Fibroblast of the conjunctiva (primary cell): ENCODE results near the gene DUSP16.
"Not testable (repeated sequence)": the region's sequence is repeated elsewhere in the genome, so short reads cannot be mapped to it uniquely, and the experiment has no call there.

Experiments used
- DNase-seq: peaks from one replicate; pipeline ENCODE4 v3.0.0-alpha.2; 2010; ENCODE audit warnings: low read depth

Gene DUSP16

GRCh38 chr12:12546314-12546772 lies 16.3 kb downstream of the DUSP16 start:
- no peak for DNase-seq

GRCh38 chr12:12543959-12544358 lies 18.7 kb downstream of the DUSP16 start:
- DNase-seq: no peak

GRCh38 chr12:12542964-12543363 lies 19.7 kb downstream of the DUSP16 start:
- DNase-seq: no peak

- DNase-seq: no peak
These were observed 20.4 kb downstream of the DUSP16 start for GRCh38 chr12:12542286-12542685.

DNA sequence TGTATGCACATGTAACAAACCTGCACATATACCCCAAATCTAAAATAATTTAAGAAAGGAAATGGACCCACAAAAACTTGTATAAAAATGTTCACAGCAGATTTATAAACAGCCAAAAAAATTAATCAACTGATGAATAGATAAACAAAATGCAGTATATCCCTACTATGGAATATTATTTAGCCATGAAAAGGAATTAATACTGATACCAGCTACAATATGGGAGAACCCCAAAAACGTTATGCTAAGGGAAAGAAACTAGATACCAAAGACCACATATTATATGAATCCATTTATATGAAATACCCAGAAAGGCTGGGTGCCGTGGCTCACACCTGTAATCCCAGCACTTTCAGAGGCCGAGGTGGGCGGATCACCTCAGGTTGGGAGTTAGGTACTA lies 20.9 kb downstream of the DUSP16 start:
- no peak for DNase-seq

DNA sequence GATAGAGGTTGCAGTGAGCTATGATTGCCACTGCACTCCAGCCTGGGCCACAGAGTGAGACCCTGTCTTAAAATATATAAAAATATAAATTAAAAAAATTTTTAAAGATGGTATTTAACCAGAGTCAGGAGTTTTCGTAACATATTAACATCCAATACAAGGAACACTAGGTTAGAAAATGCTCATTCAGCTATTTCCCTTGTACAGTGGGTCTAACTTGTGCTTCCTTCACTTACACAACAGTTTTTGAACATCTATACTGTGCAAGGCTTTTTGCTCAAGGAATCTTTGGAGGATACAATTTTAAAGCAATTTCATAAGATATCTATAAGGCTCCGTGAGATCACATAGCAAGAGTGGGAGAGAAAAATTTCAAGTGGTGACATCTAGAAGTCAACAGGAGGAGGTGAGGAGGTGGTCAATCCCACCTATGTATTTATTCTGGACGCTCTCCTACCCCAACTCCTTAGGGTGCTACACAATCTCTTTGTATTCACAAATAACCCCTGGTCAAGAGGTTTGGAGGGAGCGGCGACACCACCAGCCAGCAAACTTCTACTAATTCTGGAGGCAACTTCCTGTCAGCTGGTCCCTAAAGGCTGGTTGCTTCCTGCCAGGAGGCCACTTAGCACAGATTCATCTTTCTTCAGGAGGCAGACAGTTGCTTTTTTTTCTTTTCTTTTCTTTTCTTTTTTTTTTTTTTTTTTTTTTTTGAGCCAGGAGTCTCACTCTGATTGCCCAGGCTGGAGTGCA lies 22.2 kb downstream of the DUSP16 start:
- DNase-seq: no peak

GRCh38 chr12:12539028-12539810 lies 23.4 kb downstream of the DUSP16 start:
- DNase-seq: no peak

- DNase-seq: no peak
These were observed 24.1 kb downstream of the DUSP16 start for GRCh38 chr12:12538535-12538934.

GRCh38 chr12:12537421-12537820 lies 25.2 kb downstream of the DUSP16 start:
- no peak for DNase-seq

DNA sequence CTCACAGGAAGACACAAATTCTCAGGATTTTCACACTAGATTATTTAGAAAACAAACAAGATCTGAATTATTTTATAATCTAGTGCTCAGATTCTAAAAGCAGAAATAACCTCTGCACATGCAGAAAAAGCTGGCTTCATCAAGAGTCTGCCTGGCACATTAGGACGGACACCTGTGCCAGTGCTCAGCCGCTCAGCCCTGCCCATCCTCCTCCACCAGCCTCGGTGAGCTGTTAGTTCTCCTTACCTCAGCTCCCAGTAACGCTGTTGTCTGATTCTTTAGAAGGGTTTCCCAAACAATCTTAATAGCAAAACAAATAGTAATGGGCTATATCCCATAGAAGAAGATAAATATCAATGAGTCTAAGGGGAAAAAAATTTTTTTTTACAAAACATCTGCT lies 27.7 kb downstream of the DUSP16 start:
- DNase-seq: no peak

DNA sequence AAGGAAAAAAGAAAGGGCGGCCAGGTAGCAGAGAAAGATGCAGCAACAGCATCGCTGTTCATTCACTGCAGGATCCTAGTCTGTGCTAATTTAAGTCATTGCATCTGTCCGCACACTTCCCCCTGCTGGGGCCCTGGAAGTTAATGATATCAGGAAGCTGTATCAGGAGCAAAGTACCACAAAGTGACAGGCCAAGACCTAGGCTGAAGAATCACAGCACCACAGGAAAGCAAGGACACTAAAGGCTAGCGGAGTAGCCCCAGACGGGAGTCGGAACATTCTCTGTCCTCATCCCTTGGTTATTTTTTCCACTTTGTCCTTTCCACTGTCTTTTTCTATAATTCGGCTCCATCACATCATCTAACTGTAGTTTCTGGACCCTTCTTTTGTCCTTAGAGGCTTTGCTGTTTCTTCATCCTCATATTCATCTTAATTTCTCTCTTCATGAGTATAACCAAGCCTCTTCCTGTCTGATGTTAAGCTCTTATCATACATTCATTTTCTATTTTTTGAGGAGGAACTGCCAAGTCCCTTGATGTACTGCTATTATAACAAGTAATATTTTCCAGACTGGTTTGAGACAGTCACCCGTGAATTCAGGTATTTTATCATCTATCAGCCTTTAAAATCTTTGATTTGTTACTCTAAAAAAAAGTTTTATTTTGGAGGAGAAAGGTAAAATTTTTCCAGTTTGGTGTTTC lies 28.3 kb downstream of the DUSP16 start:
- no peak for DNase-seq

GRCh38 chr12:12533238-12533829 lies 29.3 kb downstream of the DUSP16 start:
- no peak for DNase-seq

GRCh38 chr12:12531194-12531593 lies 31.5 kb downstream of the DUSP16 start:
- no peak for DNase-seq

DNA sequence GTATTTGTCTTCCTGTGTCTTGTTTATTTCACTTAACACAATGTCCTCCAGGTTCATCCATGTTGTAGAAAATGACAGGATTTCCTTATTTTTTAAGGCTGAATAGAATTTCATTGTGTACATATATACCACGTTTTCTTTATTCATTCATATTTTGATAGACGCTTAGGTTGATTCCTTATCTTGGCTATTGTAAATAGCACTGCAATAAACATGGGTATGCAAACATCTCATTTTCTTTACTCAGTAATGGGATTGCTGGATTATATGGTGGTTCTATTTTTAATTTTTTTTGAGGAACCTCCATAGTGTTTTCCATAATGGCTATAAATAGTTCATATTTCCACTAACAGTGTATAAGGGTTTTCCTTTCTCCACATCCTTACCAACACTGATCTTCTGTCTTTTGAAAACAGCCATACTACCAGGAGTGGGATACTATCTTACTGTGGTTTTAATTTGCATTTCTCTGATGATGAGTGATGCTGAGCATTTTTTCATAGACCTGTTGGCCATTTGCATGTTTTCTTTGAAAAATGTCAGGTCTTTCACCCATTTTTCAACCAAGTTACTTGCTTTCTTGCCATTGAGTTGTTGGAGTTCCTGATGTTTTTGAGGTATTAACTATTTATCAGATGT lies 32.8 kb downstream of the DUSP16 start:
- DNase-seq: no peak

- no peak for DNase-seq
These were observed 34.0 kb downstream of the DUSP16 start for GRCh38 chr12:12528361-12529270.

DNA sequence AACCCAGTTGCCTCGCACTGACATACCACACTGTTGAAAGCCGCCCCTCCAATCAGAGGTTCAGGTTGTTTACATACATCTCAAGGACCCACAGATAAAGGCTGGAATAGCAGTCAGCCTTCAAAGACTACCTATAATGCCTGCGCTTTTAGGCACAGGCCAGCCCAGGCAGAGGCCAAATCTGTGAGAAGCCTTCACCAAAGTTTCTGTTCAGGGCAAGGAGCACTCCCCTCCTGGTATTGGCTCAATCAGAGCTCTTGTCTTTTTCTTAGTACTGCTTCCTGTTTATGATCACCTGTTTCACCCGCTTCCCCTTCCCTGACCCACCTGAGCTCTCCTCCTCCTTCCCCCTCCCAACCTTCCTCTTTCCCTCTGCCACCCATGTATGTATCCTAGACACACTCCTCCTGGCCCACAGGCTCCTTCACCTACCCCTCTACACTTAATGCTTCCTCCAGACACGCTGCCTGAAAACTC lies 34.8 kb downstream of the DUSP16 start:
- no peak for DNase-seq

GRCh38 chr12:12524128-12524527 lies 38.5 kb downstream of the DUSP16 start:
- DNase-seq: no peak

DNA sequence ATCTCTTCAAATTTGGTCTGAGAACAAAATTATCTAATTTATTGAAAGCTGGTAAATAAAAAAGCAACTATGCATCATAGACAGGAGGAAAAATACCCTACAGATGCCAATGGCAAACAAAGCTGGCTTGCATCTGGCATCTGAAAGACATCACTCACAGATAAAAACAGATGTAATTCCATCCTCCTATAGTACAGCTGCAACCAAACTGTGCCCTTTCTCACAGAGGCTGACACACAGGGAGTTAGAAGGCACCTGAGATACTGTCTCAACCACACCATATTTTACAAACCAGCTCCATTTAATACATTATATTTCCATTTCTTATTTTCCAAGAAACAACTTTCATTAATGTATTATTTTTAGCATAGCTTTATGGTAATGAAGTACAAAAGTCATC lies 39.4 kb downstream of the DUSP16 start:
- DNase-seq: no peak

GRCh38 chr12:12522657-12523056 lies 40.0 kb downstream of the DUSP16 start:
- DNase-seq: not testable (repeated sequence)

DNA sequence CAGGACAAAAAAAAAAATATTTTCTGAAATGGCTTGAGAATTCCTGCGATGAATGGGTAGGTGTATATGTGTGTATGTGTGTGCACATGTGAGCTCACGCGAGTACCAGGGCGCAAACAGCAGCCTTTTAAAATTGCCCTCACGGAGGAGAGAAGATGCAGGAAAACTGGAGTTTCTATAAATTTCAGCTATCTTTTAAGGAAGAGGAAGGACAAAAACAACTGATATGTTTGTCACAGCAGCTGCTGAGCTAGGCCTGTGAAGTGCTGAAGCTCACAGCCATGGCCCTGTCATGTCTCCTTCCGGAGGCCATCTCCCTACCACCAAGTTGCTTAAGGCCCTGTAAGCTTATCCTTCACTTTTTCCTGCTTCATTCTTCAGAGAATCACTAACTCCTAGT lies 40.8 kb downstream of the DUSP16 start:
- no peak for DNase-seq

DNA sequence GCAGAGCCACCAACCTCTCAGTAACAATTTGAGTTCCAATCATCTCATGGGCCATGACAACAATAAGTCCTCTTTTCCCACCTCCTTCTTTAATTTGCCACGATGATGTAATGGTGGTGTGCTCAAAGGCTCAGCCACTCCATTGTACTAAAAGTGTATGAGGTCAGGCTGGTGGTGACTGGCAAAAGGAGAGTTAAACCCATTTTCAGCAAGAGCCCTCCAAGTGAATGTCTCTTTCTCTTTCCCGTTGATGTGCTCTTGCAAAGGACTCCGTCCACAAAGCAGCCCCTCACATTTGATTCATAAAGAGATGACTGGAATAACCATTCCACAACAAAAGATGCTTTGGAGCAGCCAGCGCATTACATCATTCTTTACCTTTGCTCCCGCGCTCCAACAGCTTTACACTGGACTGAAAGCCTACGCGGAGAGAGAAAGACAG lies 41.6 kb downstream of the DUSP16 start:
- no peak for DNase-seq
